Ascending aorta (tissue), 2 donors: ENCODE results near the gene MEF2C. TPM values are rescaled to one million over a fixed set of nuclear protein-coding genes. Genes with fewer than 3 reads are reported as not detected.

Experiments used
- DNase-seq, 2 donors: peaks; one replicate each; pipeline ENCODE4 v3.0.0-alpha.2; 2019; ENCODE audit warnings: low spot score in 2 of 2
- H3K27ac ChIP-seq, 2 donors: fragments of 200-600 bp; sonication (generic); one replicate each; pipeline ENCODE4 v1.5.1; 2016 to 2017; ENCODE audit warnings: mild to moderate bottlenecking in 1 of 2
- H3K27me3 ChIP-seq: fragments of 200-600 bp; sonication (generic); one replicate; pipeline ENCODE4 v1.5.1; 2017
- H3K36me3 ChIP-seq, 2 donors: fragments of 200-600 bp; sonication (generic); one replicate each; pipeline ENCODE4 v1.5.1; 2016
- H3K4me1 ChIP-seq, 2 donors: fragments of 200-600 bp; sonication (generic); one replicate each; pipeline ENCODE4 v1.5.1; 2016 to 2017; ENCODE audit warnings: mild to moderate bottlenecking in 1 of 2
- H3K4me3 ChIP-seq, 2 donors: fragments of 200-600 bp; sonication (generic); one replicate each; pipeline ENCODE4 v1.5.1; 2016 to 2017; ENCODE audit warnings: mild to moderate bottlenecking in 1 of 2
- H3K9me3 ChIP-seq, 2 donors: fragments of 200-600 bp; sonication (generic); one replicate each; pipeline ENCODE4 v1.5.1; 2016
- CTCF ChIP-seq, 3 experiments: fragments of 200-600 bp in 2 of 3; fragments of 450-650 bp in 1 of 3; sonication (generic) in 2 of 3; IDR thresholded peaks; one replicate each; pipeline ENCODE4 v1.5.1; 2016 to 2019; ENCODE audit warnings: antibody characterized with exemption in 3 of 3, mild to moderate bottlenecking in 1 of 3, moderate library complexity in 1 of 3
- intact Hi-C: fragments of 100-400 bp; cut with DNase I; formaldehyde crosslinking; loops from one replicate; pipeline ENCODE4 v1.15.1; 2023
- total RNA-seq: library from RNA; depleted of rRNA; stranded (reverse); fragments of >200 nt; gene quantifications from one replicate; pipeline ENCODE4 v1.1.0, GENCODE V29; 2016

The MEF2C gene
- total RNA-seq, 1 donor from 2014 or later: 138 TPM

DNA sequence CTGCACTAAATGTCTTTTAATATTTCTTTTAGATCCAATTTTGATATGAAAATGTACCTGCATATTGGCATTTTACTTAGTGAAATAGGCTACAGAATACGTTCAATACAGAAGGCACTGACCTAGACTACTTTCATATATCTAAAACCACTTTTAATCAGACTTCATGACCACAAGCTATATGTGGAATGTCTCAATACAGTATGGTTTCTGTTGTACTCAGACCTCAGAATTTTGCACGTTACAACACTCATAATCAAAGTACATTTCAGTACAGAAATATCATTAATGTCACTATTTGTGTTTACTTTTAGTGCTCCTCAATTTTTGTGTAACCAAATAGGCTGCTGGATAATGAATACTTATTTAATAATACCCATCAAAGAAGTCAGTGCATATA is 74.8 kb downstream of the MEF2C start:
- no peaks in the 10 kb centered on the region for H3K27me3 ChIP-seq
- H3K9me3 ChIP-seq: no peaks in the 10 kb centered on the region
- no peak overlapping the region for H3K27ac ChIP-seq
- intact Hi-C loops: no loop called here
- H3K36me3 ChIP-seq: peaks cover 0 to 8% of the 10 kb centered on the region in 2 donors
- H3K4me1 ChIP-seq: peaks cover 0 to 13% of the 10 kb centered on the region in 2 donors
- DNase-seq: no peak
- no peak for TF ChIP-seq CTCF (IDR thresholded peaks at IDR 0.05)
- H3K4me3 ChIP-seq: no peak overlapping the region

DNA sequence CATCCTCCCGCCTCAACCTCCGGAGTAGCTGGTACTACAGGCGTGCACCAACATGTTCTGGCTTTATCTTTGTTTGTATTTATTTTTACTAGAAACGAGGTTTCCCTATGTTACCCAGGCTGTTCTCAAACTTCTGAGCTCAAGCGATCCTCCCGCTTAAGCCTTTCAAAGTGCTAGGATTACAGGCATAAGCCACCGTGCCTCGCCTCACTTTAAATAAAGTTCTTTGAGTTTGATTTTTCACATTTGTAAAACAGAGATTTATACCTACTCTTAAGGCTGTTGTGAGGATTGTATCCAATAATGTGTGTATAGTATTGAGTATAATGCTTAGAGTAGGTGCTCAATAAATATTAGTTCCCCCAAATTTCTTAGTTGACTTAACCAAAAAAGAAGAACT is 75.7 kb downstream of the MEF2C start:
- intact Hi-C loops: no loop called here
- Histone ChIP-seq H3K27me3 (no peaks in the 10 kb centered on the region), H3K9me3 (no peaks in the 10 kb centered on the region), H3K4me1 (peaks cover 0 to 8% of the 10 kb centered on the region in 2 donors), H3K27ac (no peak overlapping the region), H3K4me3 (no peak overlapping the region), H3K36me3 (peaks cover 0 to 10% of the 10 kb centered on the region in 2 donors)
- no peak for TF ChIP-seq CTCF (IDR thresholded peaks at IDR 0.05)
- no peak for DNase-seq

- no peaks in the 10 kb centered on the region for H3K9me3 ChIP-seq
- no peak for DNase-seq
- no peak overlapping the region for H3K27ac ChIP-seq
- intact Hi-C loops: no loop called here
- H3K36me3 ChIP-seq: peaks cover 0 to 16% of the 10 kb centered on the region in 2 donors
- TF ChIP-seq CTCF (IDR thresholded peaks at IDR 0.05): no peak
- no peak overlapping the region for H3K4me3 ChIP-seq
- H3K4me1 ChIP-seq: peaks cover 0 to 8% of the 10 kb centered on the region in 2 donors
- H3K27me3 ChIP-seq: no peaks in the 10 kb centered on the region
These were observed 76.6 kb downstream of the MEF2C start for GRCh38 chr5:88806338-88806737.

DNA sequence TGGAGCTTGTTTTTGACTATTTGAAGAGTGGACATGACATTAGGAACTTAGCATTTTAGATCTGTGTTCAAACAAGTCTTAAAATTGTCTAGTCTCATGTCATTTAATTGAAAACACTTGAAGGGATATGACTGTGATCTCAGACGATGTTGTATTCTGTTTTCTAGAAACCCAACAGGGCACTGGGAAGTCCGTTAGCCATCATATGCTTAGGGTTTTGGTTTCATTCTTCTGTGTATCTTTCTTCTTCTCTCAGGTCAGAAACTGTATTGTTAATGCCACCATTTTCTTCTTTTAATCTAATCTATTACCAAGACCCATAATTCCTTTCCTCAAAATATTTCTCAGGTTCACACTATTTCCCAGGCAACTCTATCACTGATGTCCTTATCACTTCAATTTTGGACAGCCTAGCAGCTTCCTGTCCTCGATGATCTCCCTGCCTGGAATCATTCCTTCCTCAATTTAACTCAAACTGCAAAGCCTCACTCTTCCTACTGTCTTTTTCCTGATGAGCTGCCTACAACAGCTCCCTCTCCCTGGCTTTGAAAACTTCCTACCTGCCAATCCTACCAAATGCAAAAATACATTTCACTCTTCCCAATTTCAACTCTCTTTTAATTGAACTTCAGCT is 77.7 kb downstream of the MEF2C start:
- no peak for TF ChIP-seq CTCF (IDR thresholded peaks at IDR 0.05)
- peaks cover under 1 to 9% of the 10 kb centered on the region in 2 donors for H3K4me1 ChIP-seq
- no peaks in the 10 kb centered on the region for H3K9me3 ChIP-seq
- no peak for DNase-seq
- H3K27me3 ChIP-seq: no peaks in the 10 kb centered on the region
- no peak overlapping the region for H3K4me3 ChIP-seq
- intact Hi-C loops: no loop called here
- peaks cover 0 to 16% of the 10 kb centered on the region in 2 donors for H3K36me3 ChIP-seq
- H3K27ac ChIP-seq: peak overlapping the region in 1 of 2 donors; percentile 38

DNA sequence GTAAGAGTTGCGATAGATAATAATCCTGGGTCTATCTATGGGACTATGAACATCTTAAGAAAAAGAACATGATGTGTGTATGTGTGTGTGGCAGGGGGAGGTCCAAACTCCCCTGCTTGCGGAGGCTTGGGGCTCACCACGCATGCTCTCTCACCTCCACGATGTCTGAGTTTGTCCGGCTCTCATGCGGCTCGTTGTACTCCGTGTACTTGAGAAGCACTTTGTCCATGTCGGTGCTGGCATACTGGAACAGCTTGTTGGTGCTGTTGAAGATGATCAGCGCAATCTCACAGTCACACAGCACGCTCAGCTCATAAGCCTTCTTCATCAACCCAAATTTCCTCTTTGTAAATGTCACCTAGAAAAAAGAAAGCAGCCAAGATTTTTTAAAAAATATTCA is 78.5 kb downstream of the MEF2C start:
- TF ChIP-seq CTCF (IDR thresholded peaks at IDR 0.05): no peak
- intact Hi-C loops: no loop called here
- DNase-seq: no peak
- Histone ChIP-seq H3K27me3 (no peaks in the 10 kb centered on the region), H3K9me3 (no peaks in the 10 kb centered on the region), H3K36me3 (peaks cover 0 to 16% of the 10 kb centered on the region in 2 donors), H3K4me3 (no peak overlapping the region), H3K4me1 (peaks cover 4 to 7% of the 10 kb centered on the region in 2 donors), H3K27ac (peak overlapping the region in 1 of 2 donors; percentile 20)
